ENCODE measurements around the gene DYNC1H1.

Gene DYNC1H1

GRCh38 chr14:101954501-101954900 is 9.9 kb upstream of the DYNC1H1 start:
- Histone ChIP-seq H3K9me3 (ENCODE audit: control insufficient read depth, insufficient read depth, low read length) (no peaks in the 10 kb centered on the region), H3K4me1 (ENCODE audit: control insufficient read depth, low read length) (no peaks in the 10 kb centered on the region), H3K4me2 (ENCODE audit: low read length) (no peak overlapping the region), H3K27me3 (ENCODE audit: control insufficient read depth, low read length) (no peaks in the 10 kb centered on the region), H3F3A (ENCODE audit: control insufficient read depth, insufficient read depth) (no peaks in the 10 kb centered on the region), H3K27ac (ENCODE audit: low read depth, low read length) (no peak overlapping the region), H4K20me1 (ENCODE audit: control insufficient read depth, insufficient read depth, low read depth, low read length) (no peaks in the 10 kb centered on the region), H3K9me2 (replicated peaks; ENCODE audit: control insufficient read depth, low read length) (no peaks in the 10 kb centered on the region), H3K4me3 (ENCODE audit: low read length) (no peak overlapping the region), H3K79me2 (ENCODE audit: control insufficient read depth, low read length) (0 out of 2 replicates have a peak, but pooled peaks cover 3% of the 10 kb centered on the region), H3K36me3 (ENCODE audit: control insufficient read depth, low read length) (no peaks in the 10 kb centered on the region)
- TF ChIP-seq EZH2phosphoT487 (IDR thresholded peaks at IDR 0.05; ENCODE audit: borderline replicate concordance, low read length) (no peak), CTCF (IDR thresholded peaks at IDR 0.05; ENCODE audit: low read depth, low read length, poor library complexity, severe bottlenecking) (no peak)

- no peaks in the 10 kb centered on the region for H3K36me3 ChIP-seq (ENCODE audit: control insufficient read depth, low read length)
- H3K4me2 ChIP-seq (ENCODE audit: low read length) = no peak overlapping the region
- no peaks in the 10 kb centered on the region for H3K9me3 ChIP-seq (ENCODE audit: control insufficient read depth, insufficient read depth, low read length)
- H3F3A ChIP-seq (ENCODE audit: control insufficient read depth, insufficient read depth) = no peaks in the 10 kb centered on the region
- H3K4me3 ChIP-seq (ENCODE audit: low read length) = no peak overlapping the region
- TF ChIP-seq EZH2phosphoT487 (IDR thresholded peaks at IDR 0.05; ENCODE audit: borderline replicate concordance, low read length) (no peak), CTCF (IDR thresholded peaks at IDR 0.05; ENCODE audit: low read depth, low read length, poor library complexity, severe bottlenecking) (no peak)
- no peaks in the 10 kb centered on the region for H4K20me1 ChIP-seq (ENCODE audit: control insufficient read depth, insufficient read depth, low read depth, low read length)
- H3K79me2 ChIP-seq (ENCODE audit: control insufficient read depth, low read length) = no peaks in the 10 kb centered on the region
- no peak overlapping the region for H3K27ac ChIP-seq (ENCODE audit: low read depth, low read length)
- 0 out of 2 replicates have a peak, but pooled peaks cover 3% of the 10 kb centered on the region for H3K4me1 ChIP-seq (ENCODE audit: control insufficient read depth, low read length)
- no peaks in the 10 kb centered on the region for H3K9me2 ChIP-seq (replicated peaks; ENCODE audit: control insufficient read depth, low read length)
- no peaks in the 10 kb centered on the region for H3K27me3 ChIP-seq (ENCODE audit: control insufficient read depth, low read length)
Observed at GRCh38 chr14:101955695-101956161, 8.6 kb upstream of the DYNC1H1 start.

GRCh38 chr14:101956179-101956885 is 8.0 kb upstream of the DYNC1H1 start:
- Histone ChIP-seq H3K9me3 (ENCODE audit: control insufficient read depth, insufficient read depth, low read length) (no peaks in the 10 kb centered on the region), H3K4me1 (ENCODE audit: control insufficient read depth, low read length) (peaks cover 5% of the 10 kb centered on the region; the same call in 1 of the 2 replicates), H3K79me2 (ENCODE audit: control insufficient read depth, low read length) (no peaks in the 10 kb centered on the region), H3K27ac (ENCODE audit: low read depth, low read length) (no peak overlapping the region), H3K27me3 (ENCODE audit: control insufficient read depth, low read length) (no peaks in the 10 kb centered on the region), H3K36me3 (ENCODE audit: control insufficient read depth, low read length) (no peaks in the 10 kb centered on the region), H3K4me3 (ENCODE audit: low read length) (no peak overlapping the region), H3K4me2 (ENCODE audit: low read length) (no peak overlapping the region), H4K20me1 (ENCODE audit: control insufficient read depth, insufficient read depth, low read depth, low read length) (no peaks in the 10 kb centered on the region), H3F3A (ENCODE audit: control insufficient read depth, insufficient read depth) (no peaks in the 10 kb centered on the region), H3K9me2 (replicated peaks; ENCODE audit: control insufficient read depth, low read length) (no peaks in the 10 kb centered on the region)
- TF ChIP-seq EZH2phosphoT487 (IDR thresholded peaks at IDR 0.05; ENCODE audit: borderline replicate concordance, low read length) = no peak
- TF ChIP-seq CTCF (IDR thresholded peaks at IDR 0.05; ENCODE audit: low read depth, low read length, poor library complexity, severe bottlenecking) = no peak
